ENCODE data around the gene FKBP15. TPM values are rescaled to one million over a fixed set of nuclear protein-coding genes. Genes with fewer than 3 reads are reported as not detected.

Gene FKBP15
- total and polyA plus RNA-seq, 8 donors, result 7.5 to 16.5 (median 10.0) TPM

DNA sequence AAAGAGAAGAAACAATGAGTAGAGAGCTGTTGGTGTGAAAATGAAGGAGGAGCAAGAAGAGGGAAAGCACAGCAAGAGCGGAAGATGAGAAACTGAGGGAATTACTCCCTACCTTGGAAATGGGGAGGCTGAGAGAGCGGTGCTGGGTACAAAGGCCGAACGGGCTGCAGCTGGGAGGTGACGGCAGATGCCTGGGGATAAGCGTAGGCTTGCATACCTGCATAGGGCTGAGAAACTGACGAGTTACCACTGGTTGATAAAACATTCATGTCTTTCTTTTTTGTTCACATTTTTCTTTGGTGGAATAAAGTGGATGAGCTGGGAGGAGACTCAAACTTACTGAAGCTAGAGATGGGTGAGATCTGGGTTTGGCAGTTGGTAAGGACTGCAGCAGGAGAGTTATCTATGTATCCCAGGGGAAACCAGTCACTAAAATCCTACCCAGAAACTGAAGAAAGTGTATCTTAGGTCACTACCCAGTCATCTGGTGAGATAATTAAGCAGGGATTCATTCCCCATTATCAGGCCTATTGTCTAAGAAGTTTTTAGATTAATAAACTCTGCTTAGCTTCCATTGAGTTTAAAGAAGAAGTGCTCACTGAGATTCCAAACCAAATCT lies 34.8 kb downstream of the FKBP15 start:
- TF ChIP-seq, protein P1, sequence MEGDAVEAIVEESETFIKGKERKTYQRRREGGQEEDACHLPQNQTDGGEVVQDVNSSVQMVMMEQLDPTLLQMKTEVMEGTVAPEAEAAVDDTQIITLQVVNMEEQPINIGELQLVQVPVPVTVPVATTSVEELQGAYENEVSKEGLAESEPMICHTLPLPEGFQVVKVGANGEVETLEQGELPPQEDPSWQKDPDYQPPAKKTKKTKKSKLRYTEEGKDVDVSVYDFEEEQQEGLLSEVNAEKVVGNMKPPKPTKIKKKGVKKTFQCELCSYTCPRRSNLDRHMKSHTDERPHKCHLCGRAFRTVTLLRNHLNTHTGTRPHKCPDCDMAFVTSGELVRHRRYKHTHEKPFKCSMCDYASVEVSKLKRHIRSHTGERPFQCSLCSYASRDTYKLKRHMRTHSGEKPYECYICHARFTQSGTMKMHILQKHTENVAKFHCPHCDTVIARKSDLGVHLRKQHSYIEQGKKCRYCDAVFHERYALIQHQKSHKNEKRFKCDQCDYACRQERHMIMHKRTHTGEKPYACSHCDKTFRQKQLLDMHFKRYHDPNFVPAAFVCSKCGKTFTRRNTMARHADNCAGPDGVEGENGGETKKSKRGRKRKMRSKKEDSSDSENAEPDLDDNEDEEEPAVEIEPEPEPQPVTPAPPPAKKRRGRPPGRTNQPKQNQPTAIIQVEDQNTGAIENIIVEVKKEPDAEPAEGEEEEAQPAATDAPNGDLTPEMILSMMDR (IDR thresholded peaks at IDR 0.05), result no peak
- intact Hi-C loops (cut with DNase I), result no loop called here
- Histone ChIP-seq H3K36me3 (peaks cover 12 to 51% (median 23%) of the 10 kb centered on the region in 3 donors), H3K4me3 (no peak overlapping the region), H3K27me3 (no peaks in the 10 kb centered on the region), H3K4me1 (no peaks in the 10 kb centered on the region), H3K9me3 (no peaks in the 10 kb centered on the region), H3K27ac (no peak overlapping the region)
- FAIRE-seq, result no peak
- WGBS, 2 donors, result 93 to 96% methylated on average over 7 of the region's 7 CpGs
- no peak for DNase-seq
- no peak for ATAC-seq

DNA sequence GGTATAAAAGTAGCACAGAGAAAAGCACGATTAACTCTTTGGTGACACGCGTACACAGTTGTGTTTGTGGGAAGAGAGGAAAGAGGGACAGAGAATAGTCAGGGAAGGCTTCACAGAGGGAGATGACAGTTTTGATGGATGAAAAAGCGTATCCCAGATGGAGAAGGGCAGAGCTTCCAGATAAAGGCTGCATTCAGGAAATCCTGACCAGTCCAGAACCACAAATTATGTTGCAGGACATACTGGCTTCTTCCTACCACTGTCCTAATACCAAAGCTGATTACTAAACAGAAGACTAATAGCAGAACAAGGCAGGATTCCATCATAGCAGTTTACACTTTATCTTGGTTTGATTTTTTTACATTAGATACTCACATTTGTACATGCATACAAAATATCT lies 35.8 kb downstream of the FKBP15 start:
- Histone ChIP-seq H3K27ac (no peak overlapping the region), H3K27me3 (no peaks in the 10 kb centered on the region), H3K4me3 (no peak overlapping the region), H3K9me3 (no peaks in the 10 kb centered on the region), H3K36me3 (peaks cover 8 to 51% (median 23%) of the 10 kb centered on the region in 3 donors), H3K4me1 (no peaks in the 10 kb centered on the region)
- no peak for ATAC-seq
- no peak for FAIRE-seq
- no peak for DNase-seq
- TF ChIP-seq, protein P1 (IDR thresholded peaks at IDR 0.05), result no peak
- 88 to 90% methylated on average over 4 of the region's 4 CpGs for WGBS, 2 donors
- intact Hi-C loops (cut with DNase I), result no loop called here

DNA sequence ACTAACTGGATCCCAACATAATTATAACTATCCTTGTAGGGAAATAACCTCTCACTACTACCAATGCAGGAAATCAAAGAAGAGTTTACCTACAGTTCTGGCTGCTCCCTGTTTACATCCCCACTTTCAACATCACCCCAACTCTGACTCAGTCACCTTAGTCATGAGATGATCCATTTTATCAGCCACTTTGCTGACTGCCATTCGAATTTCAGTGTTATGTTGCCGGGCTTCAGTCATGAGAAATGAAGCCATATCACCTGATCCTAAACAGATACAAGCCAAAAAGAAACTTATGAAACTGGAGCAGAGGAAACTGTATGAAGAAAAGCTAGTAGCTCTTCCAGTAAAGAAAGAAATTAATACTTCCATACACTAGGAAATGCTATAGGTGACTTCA lies 36.5 kb downstream of the FKBP15 start:
- Histone ChIP-seq H3K27ac (no peak overlapping the region), H3K4me3 (no peak overlapping the region), H3K9me3 (no peaks in the 10 kb centered on the region), H3K36me3 (peaks cover 5 to 51% (median 29%) of the 10 kb centered on the region in 3 donors), H3K4me1 (no peaks in the 10 kb centered on the region), H3K27me3 (no peaks in the 10 kb centered on the region)
- TF ChIP-seq, protein P1 (IDR thresholded peaks at IDR 0.05), result no peak
- 82 to 89% methylated on average over 2 of the region's 2 CpGs for WGBS, 2 donors
- no peak for FAIRE-seq
- intact Hi-C loops (cut with DNase I), result no loop called here
- no peak for ATAC-seq
- no peak for DNase-seq

DNA sequence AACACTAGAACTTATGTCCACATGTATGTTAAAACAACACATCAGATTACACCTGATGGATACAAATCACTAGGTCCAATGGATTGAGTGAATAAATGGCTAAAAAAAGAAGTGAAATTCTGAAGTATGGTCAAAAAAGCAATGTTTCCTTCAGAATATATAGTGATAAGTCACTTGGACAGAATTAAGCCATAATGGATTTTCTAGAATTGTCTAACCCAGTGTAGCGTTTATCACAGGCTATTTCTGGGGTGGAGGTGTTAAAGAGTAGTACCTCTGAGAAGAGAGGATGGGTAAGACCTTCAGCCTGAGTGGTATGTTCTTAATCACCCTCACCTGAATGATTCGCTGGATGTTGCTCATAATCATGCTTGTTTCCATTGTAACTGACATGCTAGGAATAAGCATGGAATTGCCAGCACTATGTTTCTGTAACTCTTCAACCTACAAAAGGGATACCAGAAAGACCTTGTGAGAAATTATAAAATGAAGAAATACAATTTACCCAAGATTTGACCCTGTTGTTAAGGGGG lies 37.1 kb downstream of the FKBP15 start:
- H3K36me3 ChIP-seq, result peaks cover 5 to 55% (median 30%) of the 10 kb centered on the region in 3 donors

DNA sequence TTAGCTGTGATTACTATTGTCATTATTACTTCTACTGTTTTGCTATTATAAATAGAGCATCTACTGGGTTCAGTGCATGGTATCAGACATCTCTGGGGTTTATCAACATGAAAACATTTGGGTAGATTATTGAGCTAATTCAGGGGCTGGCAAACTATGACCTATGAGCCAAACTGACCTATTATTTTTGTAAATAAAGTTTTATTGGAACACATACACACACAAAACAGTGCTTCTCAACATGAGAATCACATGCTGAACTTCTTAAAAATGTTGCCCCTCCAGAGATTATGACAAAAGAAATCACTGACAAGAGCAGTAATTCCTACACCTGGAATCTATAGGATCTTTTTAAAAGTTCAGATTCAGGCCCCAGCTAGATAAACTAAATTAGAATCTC lies 39.9 kb downstream of the FKBP15 start:
- Histone ChIP-seq H3K27ac (no peak overlapping the region), H3K36me3 (peaks cover 5 to 70% (median 23%) of the 10 kb centered on the region in 3 donors), H3K27me3 (no peaks in the 10 kb centered on the region), H3K4me1 (no peaks in the 10 kb centered on the region), H3K4me3 (no peak overlapping the region), H3K9me3 (no peaks in the 10 kb centered on the region)
- DNase-seq (no peak), ATAC-seq (no peak), FAIRE-seq (no peak)
- intact Hi-C loops (cut with DNase I), result no loop called here
- TF ChIP-seq, protein P1 (IDR thresholded peaks at IDR 0.05), result no peak

More for the DNA sequence above, 37.1 kb downstream of the FKBP15 start:
- 97% methylated on average over 2 of the region's 2 CpGs for WGBS, 2 donors
- Histone ChIP-seq H3K4me1 (no peaks in the 10 kb centered on the region), H3K27ac (no peak overlapping the region), H3K9me3 (no peaks in the 10 kb centered on the region), H3K4me3 (no peak overlapping the region), H3K27me3 (no peaks in the 10 kb centered on the region)
- TF ChIP-seq, protein P1 (IDR thresholded peaks at IDR 0.05), result no peak
- intact Hi-C loops (cut with DNase I), result no loop called here
- no peak for FAIRE-seq
- DNase-seq, result no peak
- ATAC-seq, result no peak

Data from pancreas (tissue), 10 donors.